Tibial nerve (tissue), 4 donors: Measurements from ENCODE around the gene CDK6.

Experiments used
- CTCF ChIP-seq, 5 experiments: fragments of 200-600 bp in 3 of 5; fragments of 450-650 bp in 2 of 5; sonication (generic) in 3 of 5; IDR thresholded peaks; one replicate each; pipeline ENCODE4 v1.5.1; 2016 to 2019; ENCODE audit warnings: antibody characterized with exemption in 5 of 5, mild to moderate bottlenecking in 3 of 5, moderate library complexity in 2 of 5
- EP300 ChIP-seq, 2 donors: sonication (generic); formaldehyde crosslinking; IDR thresholded peaks; one replicate each; pipeline ENCODE4 v1.6.1; 2017; ENCODE audit warnings: antibody characterized with exemption in 2 of 2, mild to moderate bottlenecking in 1 of 2
- POLR2A ChIP-seq, 2 donors: fragments of 450-650 bp; IDR thresholded peaks; one replicate each; pipeline ENCODE4 v1.6.1; 2017; ENCODE audit warnings: antibody characterized with exemption in 2 of 2, mild to moderate bottlenecking in 2 of 2, moderate library complexity in 2 of 2

GRCh38 chr7:92656121-92656520 lies 180.3 kb downstream of the CDK6 start:
- TF ChIP-seq CTCF (IDR thresholded peaks at IDR 0.05) (no peak), POLR2A (IDR thresholded peaks at IDR 0.05) (no peak), EP300 (IDR thresholded peaks at IDR 0.05) (no peak)
